HG03045 (cell line): Measurements from ENCODE around the gene SARS1.
"Not testable (repeated sequence)": the region's sequence is repeated elsewhere in the genome, so short reads cannot be mapped to it uniquely, and the experiment has no call there.

Source experiments
- ATAC-seq: cut with Tn5 transposase; IDR thresholded peaks from one replicate; pipeline ENCODE4 v1.9.1; 2021; ENCODE audit warnings: mild to moderate bottlenecking, moderate library complexity; ENCODE audit not compliant: unreplicated experiment

The SARS1 gene

GRCh38 chr1:109192433-109192832 is 21.3 kb upstream of the SARS1 start:
- ATAC-seq: no peak

GRCh38 chr1:109193653-109194590 is 19.8 kb upstream of the SARS1 start:
- no peak for ATAC-seq

GRCh38 chr1:109197158-109198042 is 16.3 kb upstream of the SARS1 start:
- ATAC-seq: no peak

- no peak for ATAC-seq
Measured at GRCh38 chr1:109198043-109198695, 15.5 kb upstream of the SARS1 start.

- no peak for ATAC-seq
Measured at GRCh38 chr1:109198745-109199144, 15.0 kb upstream of the SARS1 start.

GRCh38 chr1:109199710-109200109 is 14.0 kb upstream of the SARS1 start:
- ATAC-seq: no peak

- no peak for ATAC-seq
Measured at GRCh38 chr1:109201123-109201703, 12.5 kb upstream of the SARS1 start.

- ATAC-seq: no peak
Measured at GRCh38 chr1:109204484-109204883, 9.2 kb upstream of the SARS1 start.

GRCh38 chr1:109206339-109206738 is 7.4 kb upstream of the SARS1 start:
- ATAC-seq: no peak

GRCh38 chr1:109207467-109208103 is 6.1 kb upstream of the SARS1 start:
- ATAC-seq: no peak

GRCh38 chr1:109208394-109208793 is 5.3 kb upstream of the SARS1 start:
- no peak for ATAC-seq

GRCh38 chr1:109208836-109209463 is 4.8 kb upstream of the SARS1 start:
- ATAC-seq: no peak

- no peak for ATAC-seq
Measured at GRCh38 chr1:109210058-109210457, 3.7 kb upstream of the SARS1 start.

- no peak for ATAC-seq
Measured at GRCh38 chr1:109213345-109213823, 334 bp upstream of the SARS1 start.

GRCh38 chr1:109214695-109215623 is 1.2 kb downstream of the SARS1 start:
- ATAC-seq: no peak

GRCh38 chr1:109216662-109217061 is 2.9 kb downstream of the SARS1 start:
- no peak for ATAC-seq

- ATAC-seq: no peak
Measured at GRCh38 chr1:109218516-109218915, 4.8 kb downstream of the SARS1 start.

- not testable (repeated sequence) for ATAC-seq
Measured at GRCh38 chr1:109221201-109221600, 7.5 kb downstream of the SARS1 start.

GRCh38 chr1:109225308-109225707 is 11.6 kb downstream of the SARS1 start:
- no peak for ATAC-seq
